GF-D8 (cell line): ENCODE measurements around the gene SOX1.

Experiments used
- DNase-seq: peaks from one replicate; lab custom pipeline; 2025; lab: John Stamatoyannopoulos, UW

SOX1 gene

GRCh38 chr13:112106478-112107141 is 39.7 kb downstream of the SOX1 start:
- DNase-seq = no peak

GRCh38 chr13:112107289-112107688 is 40.3 kb downstream of the SOX1 start:
- DNase-seq = no peak

GRCh38 chr13:112110479-112110878 is 43.5 kb downstream of the SOX1 start:
- DNase-seq = no peak

- no peak for DNase-seq
Observed at GRCh38 chr13:112111239-112111857, 44.4 kb downstream of the SOX1 start.

GRCh38 chr13:112112534-112113276 is 45.8 kb downstream of the SOX1 start:
- no peak for DNase-seq

GRCh38 chr13:112113348-112113747 is 46.4 kb downstream of the SOX1 start:
- DNase-seq = no peak

GRCh38 chr13:112113851-112114250 is 46.9 kb downstream of the SOX1 start:
- DNase-seq = no peak

- no peak for DNase-seq
Observed at GRCh38 chr13:112114391-112114790, 47.4 kb downstream of the SOX1 start.

GRCh38 chr13:112115403-112116091 is 48.6 kb downstream of the SOX1 start:
- no peak for DNase-seq

GRCh38 chr13:112116187-112116950 is 49.4 kb downstream of the SOX1 start:
- DNase-seq = no peak

- no peak for DNase-seq
Observed at GRCh38 chr13:112117258-112117954, 50.5 kb downstream of the SOX1 start.

- DNase-seq = no peak
Observed at GRCh38 chr13:112117955-112118302, 51.0 kb downstream of the SOX1 start.

- DNase-seq = no peak
Observed at GRCh38 chr13:112118451-112119064, 51.6 kb downstream of the SOX1 start.

- DNase-seq = no peak
Observed at GRCh38 chr13:112119192-112120030, 52.5 kb downstream of the SOX1 start.

GRCh38 chr13:112120031-112120373 is 53.1 kb downstream of the SOX1 start:
- DNase-seq = no peak
